Cerebellar cortex (tissue), 1 donor: Measurements from ENCODE around the gene CBLC.
"Not testable (repeated sequence)": the region's sequence is repeated elsewhere in the genome, so short reads cannot be mapped to it uniquely, and the experiment has no call there.

Experiments
- DNase-seq: peaks from one replicate; pipeline ENCODE4 v3.0.0-alpha.2; 2015; ENCODE audit warnings: low spot score

The CBLC gene

DNA sequence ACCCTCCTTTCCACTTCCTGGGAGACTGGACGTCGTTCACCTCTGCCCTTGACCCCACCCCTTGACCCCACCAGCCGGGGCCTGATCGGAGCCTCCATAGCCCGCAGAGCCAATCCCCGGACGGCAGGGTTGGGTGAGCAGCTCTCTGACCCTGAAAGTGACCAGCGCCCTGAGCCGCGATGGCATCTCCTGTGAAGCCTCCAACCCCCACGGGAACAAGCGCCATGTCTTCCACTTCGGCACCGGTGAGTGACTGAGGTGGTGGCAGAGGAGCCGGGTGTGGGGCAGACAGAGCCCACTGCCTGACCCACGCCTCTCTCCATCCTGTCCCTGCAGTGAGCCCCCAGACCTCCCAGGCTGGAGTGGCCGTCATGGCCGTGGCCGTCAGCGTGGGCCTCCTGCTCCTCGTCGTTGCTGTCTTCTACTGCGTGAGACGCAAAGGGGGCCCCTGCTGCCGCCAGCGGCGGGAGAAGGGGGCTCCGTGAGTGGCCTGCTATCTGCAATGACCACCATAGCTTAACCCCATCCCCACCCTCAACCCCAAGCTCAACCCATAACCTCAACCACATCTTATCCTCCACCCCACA, 41.6 kb downstream of the CBLC start:
- no peak for DNase-seq

DNA sequence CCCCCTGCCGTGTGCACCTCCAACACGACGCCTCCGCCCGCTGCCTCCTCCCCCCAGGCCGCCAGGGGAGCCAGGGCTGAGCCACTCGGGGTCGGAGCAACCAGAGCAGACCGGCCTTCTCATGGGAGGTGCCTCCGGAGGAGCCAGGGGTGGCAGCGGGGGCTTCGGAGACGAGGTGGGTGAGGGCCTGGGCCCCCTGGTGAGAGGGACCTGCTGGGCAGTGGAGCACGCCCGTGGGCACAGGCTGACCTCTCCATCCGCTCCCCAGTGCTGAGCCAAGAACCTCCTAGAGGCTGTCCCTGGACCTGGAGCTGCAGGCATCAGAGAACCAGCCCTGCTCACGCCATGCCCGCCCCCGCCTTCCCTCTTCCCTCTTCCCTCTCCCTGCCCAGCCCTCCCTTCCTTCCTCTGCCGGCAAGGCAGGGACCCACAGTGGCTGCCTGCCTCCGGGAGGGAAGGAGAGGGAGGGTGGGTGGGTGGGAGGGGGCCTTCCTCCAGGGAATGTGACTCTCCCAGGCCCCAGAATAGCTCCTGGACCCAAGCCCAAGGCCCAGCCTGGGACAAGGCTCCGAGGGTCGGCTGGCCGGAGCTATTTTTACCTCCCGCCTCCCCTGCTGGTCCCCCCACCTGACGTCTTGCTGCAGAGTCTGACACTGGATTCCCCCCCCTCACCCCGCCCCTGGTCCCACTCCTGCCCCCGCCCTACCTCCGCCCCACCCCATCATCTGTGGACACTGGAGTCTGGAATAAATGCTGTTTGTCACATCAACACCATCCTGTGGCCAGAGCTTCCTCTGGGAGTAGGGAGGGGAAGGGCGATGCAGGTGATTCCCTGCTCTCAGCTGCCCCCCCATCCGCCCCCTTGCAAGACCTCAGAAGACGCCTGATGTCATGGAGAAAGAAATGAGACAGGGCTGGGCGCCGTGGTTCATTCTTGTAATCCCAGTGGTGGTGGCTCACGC, 43.2 kb downstream of the CBLC start:
- no peak for DNase-seq

DNA sequence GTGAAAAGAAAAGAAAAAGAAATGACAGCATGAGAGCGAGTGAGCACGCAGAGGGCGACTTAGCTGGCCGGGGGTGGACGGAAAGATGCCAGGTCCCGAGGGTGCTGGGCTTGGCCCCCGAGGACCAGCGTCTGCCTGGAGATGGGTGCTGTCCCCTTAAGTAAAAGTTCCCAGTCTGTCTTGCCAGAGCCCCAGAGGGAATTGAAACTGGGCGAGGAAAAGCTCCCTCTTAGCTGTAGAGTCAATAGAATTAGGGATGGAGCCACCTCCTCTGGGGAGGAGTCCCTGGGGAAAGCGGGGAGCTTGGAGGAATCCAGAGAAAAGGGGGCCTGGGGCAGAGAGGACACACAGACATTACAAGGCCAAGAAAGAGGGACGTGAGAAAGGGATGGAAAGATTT, 44.5 kb downstream of the CBLC start:
- DNase-seq, result no peak

DNA sequence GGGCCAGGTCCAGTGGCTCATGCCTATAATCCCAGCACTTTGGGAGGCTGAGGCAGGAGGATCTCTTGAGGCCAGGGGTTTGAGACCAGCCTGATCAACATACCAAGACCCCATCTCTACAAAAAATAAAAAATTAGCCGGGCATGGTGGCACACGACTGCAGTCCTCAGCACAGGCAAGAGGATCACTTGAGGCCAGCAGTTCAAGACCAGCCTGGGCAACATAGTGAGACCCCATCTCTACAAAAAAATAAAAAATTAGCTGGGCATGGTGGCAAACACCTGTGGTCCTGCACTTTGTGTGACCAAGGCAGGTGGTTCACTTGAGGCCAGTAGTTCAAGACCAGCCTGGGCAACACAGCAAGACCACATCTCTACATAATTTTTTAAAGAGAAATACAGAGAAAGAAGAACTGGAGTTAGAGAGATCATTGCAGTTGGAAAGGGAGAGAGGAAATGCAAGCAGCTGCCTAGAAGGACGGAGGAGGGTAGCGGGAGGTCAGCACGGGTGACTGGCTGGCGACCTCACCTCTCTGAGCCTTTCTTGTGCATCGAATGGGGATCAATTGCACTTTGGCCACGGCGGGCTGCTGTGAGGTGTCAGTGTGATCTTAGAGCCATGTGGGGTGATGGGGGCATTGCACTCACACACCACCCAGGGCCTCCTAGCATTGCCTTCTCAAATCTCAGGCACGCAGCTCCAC, 45.1 kb downstream of the CBLC start:
- no peak for DNase-seq

DNA sequence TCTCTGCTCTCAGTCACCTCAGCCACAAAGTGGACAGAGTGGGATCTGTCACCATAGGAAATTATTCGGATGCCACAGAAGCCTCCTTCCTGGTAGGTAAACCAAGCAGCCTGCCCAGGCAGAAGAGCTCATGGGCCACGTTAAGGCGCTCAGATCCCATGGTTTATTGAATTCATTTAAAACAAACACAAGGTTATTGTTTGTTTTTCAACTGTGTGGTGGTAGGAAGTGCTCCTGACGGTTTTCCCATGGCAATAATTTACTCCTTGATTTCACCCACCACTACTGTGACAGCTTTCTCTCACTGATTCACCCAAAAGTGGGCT, 45.6 kb downstream of the CBLC start:
- no peak for DNase-seq

DNA sequence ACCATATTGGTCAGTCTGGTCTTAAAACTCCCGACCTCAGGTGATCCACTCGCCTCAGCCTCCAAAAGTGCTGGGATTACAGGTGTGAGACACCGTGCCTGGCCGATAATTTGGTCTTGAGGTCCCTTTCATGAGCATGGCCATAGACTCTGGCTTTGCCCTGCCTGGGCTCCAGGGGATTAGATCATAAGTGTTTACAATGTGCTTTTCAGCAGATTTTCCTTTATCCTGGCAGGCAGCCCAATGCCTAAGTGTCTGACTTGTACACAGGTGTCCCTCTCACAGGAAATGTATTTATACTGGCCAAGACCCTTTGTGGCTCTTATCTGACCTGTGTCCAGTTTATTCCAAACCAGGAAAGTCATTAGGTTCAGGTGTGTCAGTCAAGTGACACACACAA, 47.1 kb downstream of the CBLC start:
- no peak for DNase-seq

DNA sequence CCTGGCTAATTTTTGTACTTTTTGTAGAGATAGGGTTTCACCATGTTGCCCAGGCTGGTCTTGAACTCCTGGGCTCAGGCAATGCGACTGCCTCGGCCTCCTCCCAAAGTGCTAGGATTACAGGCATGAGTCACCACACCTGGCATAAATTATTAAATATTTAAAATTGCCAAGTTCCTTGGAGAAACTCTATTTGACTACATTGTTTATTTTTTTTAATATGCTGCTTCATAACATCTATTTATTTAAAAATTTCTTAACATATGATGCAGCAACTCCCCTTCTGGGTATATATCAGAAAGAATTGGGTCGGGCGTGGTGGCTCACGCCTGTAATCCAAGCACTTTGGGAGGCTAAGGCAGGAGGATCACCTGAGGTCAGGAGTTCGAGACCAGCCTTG, 55.2 kb downstream of the CBLC start:
- not testable (repeated sequence) for DNase-seq

DNA sequence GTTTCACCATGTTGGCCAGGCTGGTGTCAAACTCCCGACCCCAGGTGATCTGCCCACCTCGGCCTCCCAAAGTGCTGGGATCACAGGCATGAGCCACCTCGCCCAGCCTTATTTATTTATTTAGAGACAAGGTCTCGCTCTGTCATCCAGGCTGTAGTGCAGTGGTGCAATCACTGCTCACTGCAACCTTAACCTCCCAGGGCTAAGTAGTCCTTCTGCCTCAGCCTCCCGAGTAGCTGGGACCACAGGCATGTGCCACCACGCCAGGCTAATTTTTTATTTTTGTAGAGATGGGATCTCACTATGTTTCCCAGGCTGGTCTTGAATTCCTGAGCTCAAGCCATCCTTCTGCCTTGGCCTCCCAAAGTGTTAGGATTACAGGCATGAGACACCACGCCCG, 56.7 kb downstream of the CBLC start:
- DNase-seq, result not testable (repeated sequence)

DNA sequence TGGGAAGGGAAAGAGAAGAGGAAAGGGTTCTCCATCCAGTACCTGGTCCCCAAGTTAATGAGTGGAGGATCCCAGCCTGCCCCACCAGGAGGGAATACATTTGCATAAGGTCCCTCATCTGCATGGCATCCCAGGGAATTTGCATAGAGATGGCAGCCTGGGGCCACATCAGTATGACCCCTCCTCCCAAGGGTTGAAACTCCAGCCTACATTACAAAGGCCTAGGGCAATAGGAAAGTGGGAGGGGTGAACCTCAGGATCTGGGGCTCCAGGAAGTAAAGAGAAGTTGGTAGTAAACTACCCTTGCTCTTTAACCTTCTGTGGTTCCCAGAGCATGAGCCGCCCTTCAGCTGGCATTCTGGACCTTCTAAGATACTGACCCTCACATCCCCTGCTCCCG, 61.6 kb downstream of the CBLC start:
- DNase-seq, result no peak

DNA sequence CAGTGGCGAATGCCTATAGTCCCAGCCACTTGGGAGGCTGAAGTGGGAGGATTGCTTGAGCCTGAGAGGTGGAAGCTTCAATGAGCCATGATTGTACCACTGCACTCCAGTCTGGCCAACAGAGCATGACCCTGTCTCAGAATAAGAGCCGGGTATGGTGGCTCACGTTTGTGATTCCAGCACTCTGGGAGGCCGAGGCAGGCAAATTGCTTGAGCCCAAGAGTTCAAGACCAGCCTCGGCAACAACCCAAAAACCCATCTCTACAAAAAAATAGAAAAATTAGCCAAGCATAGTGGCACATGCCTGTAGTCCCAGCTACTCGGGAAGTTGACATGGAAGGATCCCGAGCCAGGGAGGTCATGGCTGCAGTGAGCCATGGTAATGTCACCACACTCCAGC, 63.1 kb downstream of the CBLC start:
- no peak for DNase-seq

DNA sequence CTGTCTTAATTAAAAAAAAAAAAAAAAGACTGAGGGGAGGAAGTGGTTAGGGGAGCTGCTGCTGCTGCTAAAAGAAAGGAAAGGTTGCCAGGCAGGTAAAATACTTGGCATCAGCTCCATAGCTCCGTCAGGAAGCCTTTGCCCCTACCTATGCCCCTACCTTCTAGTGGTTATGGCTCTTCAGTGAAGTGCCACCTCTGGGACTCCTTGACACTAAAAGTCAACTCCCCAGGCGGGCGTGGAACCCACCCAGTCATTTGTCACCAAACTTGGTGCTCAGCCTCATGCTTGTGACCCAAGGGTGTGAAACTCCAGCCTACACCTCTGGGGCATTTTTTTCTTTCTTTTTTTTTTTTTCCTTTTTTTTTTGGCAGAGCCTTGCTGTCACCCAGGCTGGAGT, 63.5 kb downstream of the CBLC start:
- DNase-seq, result no peak

DNA sequence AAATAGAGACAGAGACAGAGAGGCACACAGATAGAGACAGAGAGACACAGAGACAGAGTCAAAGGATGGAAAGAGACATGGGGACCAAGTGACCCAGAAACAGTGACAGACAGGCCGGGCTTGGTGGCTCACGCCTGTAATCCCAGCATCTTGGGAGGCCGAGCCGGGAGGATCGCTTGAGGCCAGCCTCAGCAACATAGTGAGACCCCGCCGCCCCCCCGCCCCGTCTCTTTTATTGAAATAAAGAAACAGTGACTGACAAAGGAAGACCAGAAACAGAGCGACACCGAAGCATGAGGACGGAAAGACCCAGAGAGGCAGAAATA, 67.6 kb downstream of the CBLC start:
- DNase-seq, result no peak

DNA sequence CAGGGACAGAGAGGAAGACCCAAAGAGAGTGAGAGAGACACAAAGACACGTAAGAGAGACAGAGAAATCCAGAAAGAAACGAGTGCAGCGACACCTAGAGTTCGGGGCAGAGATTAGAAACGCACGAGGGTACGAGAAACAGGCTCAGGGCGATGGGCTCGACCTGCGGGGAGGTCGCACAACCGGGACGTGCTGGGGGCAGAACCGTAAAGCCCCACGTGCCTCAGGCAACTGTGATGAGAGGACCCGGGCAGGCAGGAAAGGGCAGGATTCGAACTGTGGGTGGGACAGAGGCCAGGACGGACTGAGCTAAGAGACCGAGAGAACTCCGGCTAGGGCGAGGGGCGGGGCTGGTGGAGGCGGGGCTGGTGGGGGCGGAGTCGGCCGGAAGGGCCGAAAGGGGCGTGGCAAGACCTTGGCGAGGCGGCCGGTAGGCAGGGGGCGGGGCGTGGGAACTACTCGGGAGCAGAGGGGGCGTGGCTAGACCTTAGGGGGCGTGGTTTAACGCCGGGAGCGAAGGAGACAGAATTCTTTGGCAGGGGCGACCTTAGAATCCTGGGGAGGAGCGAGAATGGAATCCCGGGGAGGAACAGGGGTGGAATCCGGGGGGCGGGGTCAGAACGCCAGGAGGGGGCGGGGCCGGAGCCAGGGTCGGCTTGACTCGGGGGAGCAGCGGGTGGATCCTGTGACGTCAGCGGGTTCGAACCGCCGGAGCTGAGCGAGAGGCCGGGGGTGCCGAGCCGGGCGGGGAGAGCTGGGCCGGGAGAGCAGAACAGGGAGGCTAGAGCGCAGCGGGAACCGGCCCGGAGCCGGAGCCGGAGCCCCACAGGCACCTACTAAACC, 68.1 kb downstream of the CBLC start, which contains the start of gene NECTIN2:
TSS of gene NECTIN2 (plus strand) at position 686 of the 843 bp plus-strand sequence. CDS start 229 bp downstream, outside the sequence.
- peak; percentile 86 for DNase-seq

DNA sequence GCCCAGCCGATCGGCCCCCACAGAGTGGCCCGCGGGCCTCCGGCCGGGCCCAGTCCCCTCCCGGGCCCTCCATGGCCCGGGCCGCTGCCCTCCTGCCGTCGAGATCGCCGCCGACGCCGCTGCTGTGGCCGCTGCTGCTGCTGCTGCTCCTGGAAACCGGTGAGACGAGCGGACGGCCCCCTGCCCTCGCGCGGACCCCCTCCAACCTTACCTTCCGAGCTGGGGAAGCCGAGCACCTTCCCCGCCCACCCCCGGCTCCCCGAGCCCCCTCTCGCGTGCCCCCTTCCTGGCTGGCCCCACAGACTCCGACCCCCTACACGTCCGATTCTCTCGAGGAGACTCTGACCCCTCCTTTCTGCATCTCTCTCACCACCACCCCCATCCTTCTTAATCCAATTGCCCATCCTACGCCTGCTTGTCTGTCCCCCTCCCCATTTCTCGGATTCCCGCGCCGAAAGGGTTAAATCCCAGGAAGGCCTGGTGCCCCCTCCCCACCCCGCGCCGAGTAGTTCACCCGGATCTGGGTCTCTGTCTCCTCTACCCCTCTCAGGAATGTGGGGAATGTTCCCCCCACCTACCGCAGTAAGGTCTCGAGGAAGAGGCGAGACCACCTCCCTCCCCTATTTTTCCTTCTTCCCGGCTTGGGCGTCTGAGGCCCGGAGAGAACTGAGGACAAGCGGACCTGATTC, 68.9 kb downstream of the CBLC start:
- DNase-seq, result no peak

DNA sequence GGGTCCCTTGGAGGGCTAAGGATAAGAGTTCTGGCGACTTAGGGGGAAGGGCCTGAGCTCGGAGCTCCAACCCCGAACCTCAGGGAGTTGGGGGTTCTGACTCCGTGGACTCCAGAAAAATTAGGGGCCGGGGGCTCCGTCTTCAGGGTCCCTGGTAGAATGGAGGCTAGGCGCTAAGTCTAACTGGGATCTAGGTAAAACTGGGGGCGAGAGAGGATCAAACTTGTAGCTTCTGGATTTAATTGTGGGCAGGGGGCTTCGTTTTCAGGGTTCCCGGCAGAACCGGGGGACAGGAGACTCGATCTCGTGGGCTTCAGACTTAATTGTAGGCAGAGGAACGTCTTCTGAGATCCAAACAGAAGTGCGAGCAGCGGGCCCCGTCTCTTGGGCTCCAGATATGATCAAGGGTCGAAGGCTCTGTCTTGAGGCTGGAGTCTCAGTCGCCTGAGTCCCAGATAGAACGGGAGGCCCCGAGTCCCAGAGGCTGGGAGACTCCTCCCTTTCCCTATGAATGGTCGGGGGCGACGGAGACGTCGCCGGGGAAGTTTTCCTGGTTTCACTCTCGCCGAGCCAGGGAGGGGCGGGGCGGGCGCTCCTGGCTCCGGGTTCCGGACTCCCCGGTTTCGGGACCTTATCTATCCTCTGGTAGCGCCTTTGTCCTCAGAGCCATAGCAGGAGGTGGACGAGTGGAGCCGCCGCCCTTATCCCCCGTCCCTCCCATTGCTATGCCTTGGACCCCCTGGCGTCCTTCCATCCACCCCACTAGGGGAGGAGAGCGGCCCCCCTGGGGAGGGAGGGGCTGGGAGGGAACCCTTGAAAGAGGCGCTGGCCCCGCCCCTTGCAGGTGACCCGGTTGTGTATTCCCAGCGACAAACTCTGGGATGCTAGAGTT, 69.7 kb downstream of the CBLC start:
- peak; percentile 34 for DNase-seq

DNA sequence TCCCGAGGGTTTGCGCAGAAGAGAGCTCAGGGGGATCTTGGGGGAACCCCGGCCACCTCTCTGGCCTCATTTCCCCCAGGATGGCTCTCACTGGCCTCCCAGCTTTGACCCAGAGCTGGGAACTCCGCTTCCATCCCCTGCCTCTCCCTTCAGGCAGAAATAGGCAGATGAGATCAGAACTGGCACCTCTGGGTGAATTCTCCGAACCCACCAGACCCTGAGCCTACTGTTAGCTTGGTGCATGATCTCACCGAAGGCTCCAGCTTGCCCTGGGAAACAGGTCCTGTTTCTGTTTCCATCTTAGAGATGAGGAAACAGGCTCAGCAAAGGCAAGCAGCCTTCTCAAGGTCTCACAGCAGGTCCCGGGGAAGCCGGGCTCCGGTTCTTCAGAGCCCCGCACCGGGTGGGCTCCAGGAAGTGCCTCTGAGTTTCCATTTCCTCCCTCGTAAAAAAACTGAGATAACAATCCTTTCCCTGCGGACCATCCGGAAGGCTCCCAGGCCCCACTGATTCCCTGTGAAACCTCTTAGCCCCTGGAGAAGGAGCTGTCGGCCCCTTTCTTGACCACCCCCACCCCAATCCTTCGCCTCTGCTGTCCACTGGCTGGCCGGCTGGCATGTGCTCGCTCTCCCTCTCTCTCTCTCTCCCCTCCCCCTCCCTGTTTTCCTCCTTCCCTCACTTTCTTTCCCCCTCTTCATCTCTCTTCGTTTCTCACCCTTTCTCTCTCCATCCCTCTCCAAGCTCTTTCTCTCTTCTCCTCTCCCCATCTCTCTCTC, 70.5 kb downstream of the CBLC start:
- DNase-seq, result peak; percentile 21

DNA sequence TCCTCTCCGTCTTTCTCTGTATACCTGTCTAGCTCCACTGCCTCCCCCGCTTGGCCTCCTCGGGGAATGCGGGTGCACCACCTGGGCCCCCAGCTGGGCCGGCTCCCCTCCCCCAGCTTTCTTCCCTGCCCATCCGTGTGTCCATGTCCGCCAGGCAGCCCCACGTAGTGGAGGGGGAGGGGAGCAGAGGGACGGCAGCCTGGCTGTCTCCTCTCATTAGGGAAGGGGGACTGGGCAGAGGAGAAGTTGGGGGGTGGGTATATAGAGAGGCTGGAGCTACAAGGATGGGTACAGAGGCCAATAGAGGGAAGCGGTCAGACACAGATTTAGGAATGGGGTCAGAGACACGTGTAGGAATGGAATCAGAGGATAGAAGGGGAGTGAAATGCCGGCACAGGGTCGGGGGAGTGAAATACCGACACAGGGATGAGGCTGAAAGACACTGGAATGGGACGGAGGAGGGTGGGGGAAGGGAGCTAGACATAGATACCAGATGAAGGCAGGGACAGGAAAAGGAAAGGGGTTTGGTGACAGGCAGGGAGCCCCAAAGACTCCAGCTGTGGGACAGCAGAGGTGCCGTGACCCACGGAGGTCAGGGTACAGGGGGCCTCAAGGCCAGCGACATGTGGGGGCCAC, 71.2 kb downstream of the CBLC start:
- DNase-seq, result no peak
